Right renal pelvis (tissue), 4 donors: ENCODE results near the gene NME8. TPM values are rescaled to one million over a fixed set of nuclear protein-coding genes. Genes with fewer than 3 reads are reported as not detected.

Experiments
- DNase-seq, 4 donors: peaks; one replicate each; pipeline ENCODE4 v3.0.0-alpha.2; 2013; ENCODE audit warnings: low read depth in 4 of 4, low spot score in 3 of 4, missing footprints in 1 of 4
- polyA plus RNA-seq, 4 donors: library from polyadenylated mRNA; unstranded; fragments of 120-200 nt; gene quantifications; one replicate each; pipeline ENCODE4 v1.2.1, GENCODE V29; 2013; ENCODE audit not compliant: insufficient read length in 4 of 4

The NME8 gene
- polyA plus RNA-seq, 4 donors = 0.17 to 0.26 (median 0.18) TPM; not detected in 1

DNA sequence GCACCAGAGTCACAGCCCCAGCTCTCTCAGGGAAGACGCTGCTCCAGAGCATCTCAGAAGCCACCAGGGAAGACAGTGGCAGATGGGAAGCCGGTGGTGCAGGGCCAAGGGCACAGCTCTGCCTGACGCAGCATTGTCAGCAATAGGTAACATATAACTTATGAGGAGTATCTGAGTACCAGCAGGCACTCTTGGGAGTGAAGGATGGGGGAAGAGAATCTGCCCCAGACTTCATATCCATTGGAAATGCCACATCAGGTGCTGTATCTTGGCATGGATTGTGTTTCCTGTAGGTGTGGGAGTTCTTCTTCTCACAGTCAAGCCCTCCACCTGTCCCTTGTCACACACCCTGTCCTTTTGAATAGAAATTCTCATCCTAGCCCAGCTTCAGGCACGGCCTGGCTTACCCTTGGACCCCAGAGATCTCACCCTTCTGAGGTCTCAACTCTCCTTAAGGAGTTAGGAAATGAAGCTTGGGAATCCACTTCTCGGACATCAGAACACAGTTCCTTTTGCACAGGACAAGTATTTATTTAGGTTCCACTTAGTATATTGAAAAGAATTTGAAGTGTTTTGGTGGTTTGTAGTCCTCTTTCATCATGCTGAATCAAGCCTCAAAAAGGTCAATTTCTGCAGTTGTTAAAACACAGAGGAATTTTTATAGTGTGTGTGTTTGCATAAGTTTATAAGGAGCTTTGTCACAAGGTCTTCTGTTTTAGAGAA is 82.0 kb downstream of the NME8 start:
- DNase-seq = no peak

DNA sequence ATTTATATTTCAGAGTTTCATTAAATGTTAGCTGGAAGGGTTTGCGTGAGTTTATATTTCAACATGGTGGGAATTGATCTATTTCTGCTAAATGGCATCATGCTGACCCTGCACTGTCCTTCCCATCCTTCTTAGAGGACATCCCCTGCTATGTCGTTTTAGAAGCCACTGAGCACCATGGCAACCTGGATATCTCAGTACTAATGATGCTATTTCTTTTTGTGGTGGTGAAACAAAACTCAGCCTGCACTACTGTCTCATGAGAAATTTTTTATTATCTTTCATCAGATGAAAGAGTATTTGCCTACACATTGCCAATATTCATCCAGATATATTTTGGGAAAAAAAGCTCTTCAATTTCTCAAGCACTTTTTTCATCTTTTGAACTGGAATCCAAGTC is 84.1 kb downstream of the NME8 start:
- DNase-seq = no peak

DNA sequence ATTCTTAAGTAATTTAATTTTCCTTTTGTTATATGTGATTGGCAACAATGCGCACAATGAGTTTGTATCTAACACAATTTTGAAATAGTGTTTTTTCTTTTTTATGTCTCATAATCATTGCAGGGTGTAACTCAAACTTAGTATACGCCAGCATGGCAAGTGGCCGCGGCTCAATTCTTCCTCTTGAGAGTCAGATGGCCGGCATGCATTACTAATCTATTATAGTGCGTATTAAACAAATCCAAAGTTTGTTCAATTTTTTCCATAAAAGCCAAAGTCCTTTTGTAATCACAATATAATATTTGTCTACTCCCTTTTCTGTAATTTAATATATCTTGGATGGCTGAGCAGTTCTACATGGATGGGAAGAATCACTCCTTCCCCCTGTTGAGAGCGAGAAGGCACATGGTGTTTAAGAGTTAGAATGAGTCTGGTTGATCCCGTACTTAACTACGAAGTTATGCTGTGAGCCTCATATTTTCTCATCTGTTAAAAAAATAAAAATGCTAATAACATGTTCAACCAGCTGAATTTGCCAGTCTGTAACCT is 84.7 kb downstream of the NME8 start:
- DNase-seq = no peak

DNA sequence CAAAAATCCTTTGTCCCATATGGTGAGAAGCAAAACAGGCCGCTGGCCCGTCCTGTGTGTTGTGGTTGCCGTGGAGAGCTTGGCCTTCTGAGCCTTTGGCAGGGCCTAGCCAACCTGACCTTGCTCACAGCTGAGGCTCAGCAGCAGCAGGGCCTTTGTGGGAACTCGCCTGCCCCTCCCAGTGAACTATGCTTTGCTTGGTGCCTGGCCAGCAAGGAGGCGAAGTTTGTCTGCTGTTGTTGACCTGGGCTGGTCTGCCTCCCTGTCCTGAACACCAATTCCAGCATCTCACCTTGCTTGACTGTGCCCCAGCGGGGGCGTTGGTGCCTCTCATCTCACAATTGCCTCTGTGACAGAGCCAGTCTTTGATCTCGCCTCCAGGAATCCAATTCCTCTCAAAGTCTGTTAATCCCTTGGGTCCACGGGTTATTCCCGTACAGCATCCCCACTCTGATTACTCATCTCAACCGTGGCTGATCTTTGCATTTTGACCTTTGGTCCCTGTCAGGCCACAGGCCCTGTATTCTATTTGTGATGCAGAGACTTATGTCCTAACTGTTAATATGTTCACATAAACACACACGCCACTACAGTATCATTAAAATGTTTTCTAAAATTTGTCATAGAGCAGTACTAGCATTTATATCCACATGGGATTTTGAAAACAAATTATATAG is 94.7 kb downstream of the NME8 start:
- DNase-seq = peak in 1 of 4 donors; percentile 15

DNA sequence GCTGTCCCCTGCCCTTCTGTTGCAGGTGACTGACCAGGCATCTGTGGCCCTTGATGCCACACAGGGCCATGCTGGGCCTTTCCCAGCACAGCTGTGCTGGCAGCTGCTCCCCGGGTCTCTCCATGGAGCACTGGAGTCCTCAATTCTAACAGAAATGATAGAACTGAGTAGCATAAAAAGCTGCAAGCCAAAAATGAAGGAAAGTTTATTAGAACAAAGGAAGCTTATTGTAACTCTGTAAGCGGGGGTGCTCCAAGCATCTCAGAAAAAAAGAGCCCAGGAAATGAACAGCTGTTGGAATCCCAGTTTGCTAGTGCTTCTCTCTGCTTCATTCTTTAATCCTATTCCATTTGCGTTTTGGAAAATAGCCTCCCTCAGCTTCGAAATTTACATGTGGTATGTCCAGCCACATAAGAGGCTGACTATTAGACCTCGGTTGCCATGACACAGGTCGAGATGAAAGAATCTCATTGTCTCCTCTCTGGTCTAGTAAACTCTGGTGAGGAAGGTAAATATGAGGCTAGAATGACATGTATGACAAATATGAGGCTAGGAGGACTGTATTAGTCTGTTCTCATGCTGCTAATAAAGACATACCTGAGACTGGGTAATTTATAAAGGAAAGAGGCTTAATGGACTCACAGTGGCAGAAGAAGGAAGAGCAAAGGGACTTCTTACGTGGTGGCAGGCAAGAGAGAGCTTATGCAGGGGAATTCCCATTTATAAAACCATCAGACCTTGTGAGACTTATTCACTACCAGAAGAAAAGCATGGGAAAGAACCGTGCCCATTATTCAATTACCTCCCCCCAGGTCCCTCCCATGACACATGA is 95.7 kb downstream of the NME8 start:
- DNase-seq = no peak

DNA sequence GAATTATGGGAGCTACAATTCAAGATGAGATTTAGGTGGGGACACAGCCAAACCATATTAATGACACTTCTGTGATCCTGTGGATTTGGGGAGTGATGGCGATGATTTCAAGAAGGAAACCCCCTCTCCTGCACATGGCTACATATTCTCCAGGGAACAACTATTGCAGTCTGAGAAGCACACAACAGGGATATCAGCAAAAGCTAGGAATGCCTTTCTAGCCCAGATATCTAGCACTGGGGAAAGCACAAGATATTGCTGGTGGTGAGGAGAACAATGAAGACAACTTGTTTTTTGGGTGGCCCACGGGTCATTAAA is 96.3 kb downstream of the NME8 start:
- DNase-seq = no peak

DNA sequence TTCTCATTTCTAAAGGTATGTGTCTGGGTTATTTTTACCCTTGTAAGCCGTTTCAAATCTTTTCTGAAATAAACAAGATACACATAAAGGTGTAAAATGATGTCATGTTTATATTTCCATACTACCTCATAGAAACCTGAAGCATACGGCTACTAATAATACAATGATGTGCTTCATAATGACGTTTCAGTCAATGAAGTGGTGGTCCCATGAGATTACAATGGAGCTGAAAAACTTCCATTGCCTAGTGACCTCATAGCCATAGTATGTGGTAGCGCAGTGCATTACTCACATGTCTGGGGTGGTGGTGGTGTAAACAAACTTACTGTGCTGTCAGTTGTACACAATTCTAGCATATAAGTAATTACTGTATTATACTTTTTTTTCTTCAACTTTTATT is 96.9 kb downstream of the NME8 start:
- no peak for DNase-seq

DNA sequence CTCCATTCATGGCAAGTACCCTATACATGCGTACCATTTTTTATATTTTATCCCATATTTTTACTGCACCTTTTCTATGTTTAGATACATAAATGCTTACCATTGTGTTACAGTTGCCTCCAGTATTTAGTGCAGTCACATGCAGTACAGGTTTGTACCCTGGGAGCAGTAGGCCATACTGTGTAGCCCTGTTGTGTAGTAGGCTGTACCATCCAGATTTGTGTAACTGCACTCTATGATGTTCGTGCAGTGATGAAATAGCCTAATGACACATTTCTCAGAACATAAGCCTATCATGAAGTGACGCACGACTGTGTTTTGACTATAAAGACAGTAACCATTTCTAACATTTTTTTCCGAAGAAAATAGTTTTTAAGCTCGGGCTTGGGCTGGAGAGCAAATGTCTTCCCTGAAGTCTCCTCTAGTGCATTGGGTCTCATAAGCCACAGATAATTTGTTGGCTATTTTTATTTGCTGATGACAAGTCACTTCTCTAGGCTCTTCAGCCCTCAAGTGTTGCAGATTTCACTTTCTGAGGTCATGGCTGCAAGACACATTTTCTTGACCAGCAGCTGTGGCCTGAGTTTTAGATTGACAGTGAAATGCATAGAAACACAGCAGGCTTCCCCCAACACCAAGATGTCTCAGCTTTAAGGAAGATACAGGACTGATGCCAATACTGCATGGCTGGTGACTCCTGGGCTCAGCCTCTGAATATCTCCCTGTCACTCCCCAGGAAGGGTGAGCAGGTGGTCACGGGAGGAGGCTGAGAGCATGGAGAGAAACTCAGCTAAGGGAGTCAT is 98.9 kb downstream of the NME8 start:
- DNase-seq = no peak

DNA sequence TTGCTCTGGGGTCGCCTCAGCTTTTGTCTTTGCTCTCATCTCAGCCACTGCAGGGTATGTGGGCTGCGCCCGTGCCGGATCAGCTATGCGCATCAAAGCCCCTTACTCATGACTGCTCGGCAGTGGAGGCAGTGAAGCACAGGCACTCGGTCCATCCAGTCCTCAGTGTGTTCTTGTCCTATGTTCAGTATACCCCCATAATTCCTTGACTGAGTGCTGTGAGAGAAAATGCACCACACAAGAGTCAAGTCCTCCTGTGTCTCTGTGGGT is 99.5 kb downstream of the NME8 start:
- DNase-seq = no peak

Other genes starting within 250 kb of the NME8 start
- gene GPR141, start 164.8 kb upstream of the NME8 start, polyA plus RNA-seq = under 1 TPM in 2 of 4 donors, not detected in 2; 0.27 to 0.39 TPM
- 1 to 10 TPM; 1.9 to 4.2 (median 2.4) TPM for gene SFRP4, start 68.2 kb downstream of the NME8 start, polyA plus RNA-seq
- 10 to 100 TPM; 18.1 to 23.4 (median 22.0) TPM for gene EPDR1, start 72.0 kb downstream of the NME8 start, polyA plus RNA-seq